Nephron (organoid): Measurements from ENCODE around the gene TUBGCP2.

Source experiments
- H3K27ac Mint-ChIP-seq, 3 experiments: 2 replicates each; pipeline ENCODE4 v1.8.0; 2020; ENCODE audit warnings: mixed read lengths in 3 of 3, mild to moderate bottlenecking in 2 of 3, moderate library complexity in 1 of 3
- H3K27me3 Mint-ChIP-seq: 2 replicates; pipeline ENCODE4 v1.8.0; 2021; ENCODE audit warnings: low read depth, mild to moderate bottlenecking, moderate library complexity, mixed read lengths
- H3K36me3 Mint-ChIP-seq: 2 replicates; pipeline ENCODE4 v1.8.0; 2020; ENCODE audit warnings: low read depth, mixed read lengths
- H3K4me1 Mint-ChIP-seq: 2 replicates; pipeline ENCODE4 v1.8.0; 2020; ENCODE audit warnings: mixed read lengths
- H3K4me3 Mint-ChIP-seq, 3 experiments: 2 replicates each; pipeline ENCODE4 v1.8.0; 2020; ENCODE audit warnings: mild to moderate bottlenecking in 3 of 3, mixed read lengths in 3 of 3, moderate library complexity in 2 of 3
- H3K9me3 Mint-ChIP-seq: 2 replicates; pipeline ENCODE4 v1.8.0; 2020; ENCODE audit warnings: mixed read lengths
- TF ChIP-seq, protein P1 (sequence below), 3 experiments: fragments of 200-600 bp; sonication (generic); IDR thresholded peaks; one replicate each; pipeline ENCODE4 v1.5.0; 2021; ENCODE audit warnings: antibody characterized with exemption in 3 of 3; ENCODE audit not compliant: unreplicated experiment in 3 of 3

Gene TUBGCP2

DNA sequence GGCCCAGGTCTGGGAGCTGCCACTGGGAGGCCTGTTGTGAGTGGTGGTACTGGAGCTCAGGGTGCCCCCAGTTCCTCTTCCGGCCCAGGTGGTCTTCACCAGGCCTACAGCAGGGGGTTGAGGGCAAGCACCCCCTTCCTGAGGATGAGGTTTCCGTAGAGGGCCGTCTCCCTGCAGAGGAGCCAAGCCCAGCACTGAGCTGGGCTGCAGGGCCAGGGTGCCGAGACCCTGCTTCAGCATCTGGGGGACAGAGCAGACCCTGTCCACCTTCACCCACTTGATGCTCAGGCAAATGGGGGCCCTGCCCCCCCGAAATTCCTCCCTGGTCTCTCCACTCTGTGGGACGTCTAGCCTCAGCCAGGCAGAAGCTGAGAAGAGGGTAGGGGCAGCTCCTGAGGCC lies 46.6 kb upstream of the TUBGCP2 start:
- Mint-ChIP-seq H3K36me3 (no peaks in the 10 kb centered on the region), H3K4me3 (no peak overlapping the region), H3K27ac (no peak overlapping the region), H3K9me3 (no peaks in the 10 kb centered on the region), H3K27me3 (no peaks in the 10 kb centered on the region), H3K4me1 (peaks cover 5% of the 10 kb centered on the region)
- TF ChIP-seq, protein P1, sequence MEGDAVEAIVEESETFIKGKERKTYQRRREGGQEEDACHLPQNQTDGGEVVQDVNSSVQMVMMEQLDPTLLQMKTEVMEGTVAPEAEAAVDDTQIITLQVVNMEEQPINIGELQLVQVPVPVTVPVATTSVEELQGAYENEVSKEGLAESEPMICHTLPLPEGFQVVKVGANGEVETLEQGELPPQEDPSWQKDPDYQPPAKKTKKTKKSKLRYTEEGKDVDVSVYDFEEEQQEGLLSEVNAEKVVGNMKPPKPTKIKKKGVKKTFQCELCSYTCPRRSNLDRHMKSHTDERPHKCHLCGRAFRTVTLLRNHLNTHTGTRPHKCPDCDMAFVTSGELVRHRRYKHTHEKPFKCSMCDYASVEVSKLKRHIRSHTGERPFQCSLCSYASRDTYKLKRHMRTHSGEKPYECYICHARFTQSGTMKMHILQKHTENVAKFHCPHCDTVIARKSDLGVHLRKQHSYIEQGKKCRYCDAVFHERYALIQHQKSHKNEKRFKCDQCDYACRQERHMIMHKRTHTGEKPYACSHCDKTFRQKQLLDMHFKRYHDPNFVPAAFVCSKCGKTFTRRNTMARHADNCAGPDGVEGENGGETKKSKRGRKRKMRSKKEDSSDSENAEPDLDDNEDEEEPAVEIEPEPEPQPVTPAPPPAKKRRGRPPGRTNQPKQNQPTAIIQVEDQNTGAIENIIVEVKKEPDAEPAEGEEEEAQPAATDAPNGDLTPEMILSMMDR (IDR thresholded peaks at IDR 0.05; ENCODE audit: unreplicated experiment in 3 of 3) = no peak

DNA sequence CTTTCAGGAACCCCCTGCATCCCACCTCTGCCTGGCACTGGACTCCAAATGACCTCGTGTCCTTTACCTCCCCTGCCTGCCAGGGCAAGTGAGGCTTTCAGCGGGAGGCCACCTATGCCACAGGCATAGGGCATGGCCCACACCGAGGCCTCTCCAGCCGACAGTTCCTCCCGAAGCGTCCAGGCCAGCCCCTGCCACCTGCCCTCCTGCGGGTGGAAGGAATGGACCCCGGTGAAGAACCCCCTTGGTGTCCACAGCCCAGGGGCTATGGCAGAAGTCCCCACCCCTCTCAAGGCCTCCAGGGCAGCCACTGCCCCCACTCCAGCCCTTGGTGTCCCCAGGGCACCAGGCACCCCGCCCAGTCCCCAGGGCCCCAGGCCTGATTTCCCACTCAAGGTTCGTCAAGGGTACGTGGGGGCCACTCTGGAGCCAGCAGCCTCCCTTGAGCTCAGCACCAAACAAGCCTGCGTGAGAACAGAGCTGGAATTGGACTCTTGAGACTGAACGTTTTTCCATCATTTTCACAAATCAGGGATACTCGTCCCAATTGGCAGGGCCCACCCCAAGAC lies 46.1 kb upstream of the TUBGCP2 start:
- Mint-ChIP-seq H3K36me3 (no peaks in the 10 kb centered on the region), H3K4me1 (peaks cover under 1% of the 10 kb centered on the region), H3K9me3 (no peaks in the 10 kb centered on the region), H3K27me3 (no peaks in the 10 kb centered on the region), H3K27ac (no peak overlapping the region), H3K4me3 (no peak overlapping the region)
- TF ChIP-seq, protein P1 (IDR thresholded peaks at IDR 0.05; ENCODE audit: unreplicated experiment in 3 of 3) = no peak

DNA sequence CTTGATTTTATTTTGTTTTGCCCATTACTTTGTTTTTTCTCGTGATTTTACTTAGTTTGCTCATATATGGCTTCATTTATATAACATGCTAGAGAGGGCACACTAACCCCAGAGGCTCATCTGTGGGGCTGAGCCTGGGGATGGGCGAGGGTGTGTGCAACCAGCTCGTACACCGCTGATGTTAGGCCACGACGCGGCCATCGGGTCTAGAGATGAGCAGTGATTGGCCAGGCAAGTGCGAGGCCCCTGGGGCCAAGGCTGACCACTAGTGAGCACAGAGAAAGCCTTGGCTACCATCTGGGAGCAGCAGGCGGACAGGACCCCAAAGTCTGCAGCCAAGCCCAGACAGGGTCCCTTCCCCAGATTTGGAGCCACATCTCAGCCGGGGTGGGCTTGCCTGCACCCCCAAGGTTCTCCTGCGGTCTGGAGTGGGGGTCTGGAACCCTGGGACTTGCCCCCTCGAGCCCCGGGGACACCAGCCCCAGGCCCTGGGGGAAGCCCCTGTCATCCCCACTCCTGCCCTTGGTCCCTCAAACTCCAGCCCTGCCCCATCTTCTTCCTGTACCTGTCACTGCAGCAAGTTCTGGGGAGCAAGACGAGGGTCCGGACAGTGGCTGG lies 45.4 kb upstream of the TUBGCP2 start:
- Mint-ChIP-seq H3K4me1 (no peaks in the 10 kb centered on the region), H3K27ac (no peak overlapping the region), H3K27me3 (no peaks in the 10 kb centered on the region), H3K4me3 (no peak overlapping the region), H3K9me3 (no peaks in the 10 kb centered on the region), H3K36me3 (no peaks in the 10 kb centered on the region)
- TF ChIP-seq, protein P1 (IDR thresholded peaks at IDR 0.05; ENCODE audit: unreplicated experiment in 3 of 3) = no peak

DNA sequence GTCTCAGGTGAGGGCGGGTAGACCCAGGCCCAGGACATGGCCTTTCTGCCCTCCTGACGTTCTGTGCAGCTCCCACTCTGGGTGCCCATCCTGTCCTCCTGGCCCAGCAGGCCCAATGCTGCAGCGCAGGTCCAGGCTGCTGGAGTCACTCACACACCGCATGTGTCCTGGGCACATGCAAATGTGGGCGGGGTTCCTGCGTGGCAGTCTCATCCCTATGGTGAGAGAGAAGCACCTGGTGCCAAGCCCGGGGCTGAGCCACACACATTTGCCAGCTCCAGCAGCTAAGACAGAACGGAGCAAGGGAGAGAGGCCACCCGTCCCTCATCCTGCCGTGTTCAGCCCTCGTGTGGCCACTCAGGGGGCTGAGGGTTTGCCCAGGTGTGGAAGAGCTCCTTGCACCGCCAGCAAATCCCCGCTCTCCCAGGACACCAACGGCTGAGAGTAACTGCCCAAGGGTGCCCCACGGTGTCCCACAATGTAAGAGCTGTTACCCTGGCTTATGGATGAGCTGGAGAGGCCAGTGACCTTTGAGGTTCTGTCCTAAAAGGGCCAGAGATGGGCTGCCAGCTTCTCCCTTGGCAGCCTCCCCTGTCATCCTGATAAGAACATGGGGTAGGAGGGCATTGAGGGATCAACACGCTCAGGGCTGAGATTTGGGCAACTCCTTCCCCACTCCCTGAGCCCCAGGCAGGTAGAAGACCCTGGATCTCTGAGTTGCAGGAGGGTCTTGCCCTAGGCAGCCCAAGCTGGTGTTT lies 44.7 kb upstream of the TUBGCP2 start:
- Mint-ChIP-seq H3K27me3 (no peaks in the 10 kb centered on the region), H3K36me3 (no peaks in the 10 kb centered on the region), H3K27ac (no peak overlapping the region), H3K4me3 (no peak overlapping the region), H3K4me1 (no peaks in the 10 kb centered on the region), H3K9me3 (no peaks in the 10 kb centered on the region)
- TF ChIP-seq, protein P1 (IDR thresholded peaks at IDR 0.05; ENCODE audit: unreplicated experiment in 3 of 3) = no peak

DNA sequence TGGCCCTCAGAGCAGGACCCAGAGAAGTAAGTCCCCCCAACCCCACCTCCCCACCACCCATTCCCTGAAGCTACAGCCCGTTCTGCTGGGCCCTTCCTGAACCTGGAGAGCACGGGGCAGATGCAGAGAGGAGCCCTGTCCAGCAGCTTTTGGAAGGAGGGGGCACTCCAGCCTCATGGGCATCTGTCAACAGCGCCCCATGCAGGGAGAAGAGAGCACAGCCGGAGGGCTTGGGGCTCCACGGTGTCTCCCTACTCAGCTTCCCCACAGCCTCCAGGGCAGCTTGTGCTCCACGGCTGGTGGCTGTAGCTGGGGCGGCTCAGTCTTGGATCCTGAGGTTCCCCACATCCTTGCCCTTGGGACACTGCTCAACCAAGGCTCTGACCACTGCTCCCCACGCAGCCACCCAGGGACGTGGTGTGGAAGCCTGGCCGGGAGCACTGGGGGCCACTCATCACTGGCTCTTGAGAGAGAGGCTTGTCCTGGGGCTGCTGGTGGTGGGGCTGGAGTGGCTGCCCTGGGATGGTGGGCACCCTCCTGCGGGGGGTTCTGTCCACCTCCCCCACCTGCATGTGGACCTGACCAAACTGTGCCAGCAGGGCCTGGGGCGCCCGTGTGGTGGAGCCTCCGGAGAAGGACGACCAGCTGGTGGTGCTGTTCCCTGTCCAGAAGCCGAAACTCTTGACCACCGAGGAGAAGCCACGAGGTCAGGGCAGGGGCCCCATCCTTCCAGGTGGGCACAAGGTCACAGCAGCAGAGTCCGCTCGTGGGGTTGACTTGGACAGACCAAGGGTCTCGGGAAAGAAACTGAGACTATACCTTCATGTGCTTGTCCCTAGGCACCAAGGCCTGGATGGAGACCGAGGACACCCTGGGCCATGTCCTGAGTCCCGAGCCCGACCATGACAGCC lies 43.0 kb upstream of the TUBGCP2 start:
- H3K27me3 Mint-ChIP-seq = no peaks in the 10 kb centered on the region
- no peak overlapping the region for H3K4me3 Mint-ChIP-seq
- H3K4me1 Mint-ChIP-seq = no peaks in the 10 kb centered on the region
- H3K9me3 Mint-ChIP-seq = no peaks in the 10 kb centered on the region
- TF ChIP-seq, protein P1 (IDR thresholded peaks at IDR 0.05; ENCODE audit: unreplicated experiment in 3 of 3) = no peak
- no peaks in the 10 kb centered on the region for H3K36me3 Mint-ChIP-seq
- H3K27ac Mint-ChIP-seq = no peak overlapping the region
